ENCODE data around the gene PELI2. TPM values are rescaled to one million over a fixed set of nuclear protein-coding genes. Genes with fewer than 3 reads are reported as not detected.
A peak's percentile ranks its signal among the peaks of the same experiment; 100 is the strongest.

Gene PELI2
- total and polyA plus RNA-seq, 3 donors from 2014 or later = 14.5 to 32.5 (median 27.6) TPM

DNA sequence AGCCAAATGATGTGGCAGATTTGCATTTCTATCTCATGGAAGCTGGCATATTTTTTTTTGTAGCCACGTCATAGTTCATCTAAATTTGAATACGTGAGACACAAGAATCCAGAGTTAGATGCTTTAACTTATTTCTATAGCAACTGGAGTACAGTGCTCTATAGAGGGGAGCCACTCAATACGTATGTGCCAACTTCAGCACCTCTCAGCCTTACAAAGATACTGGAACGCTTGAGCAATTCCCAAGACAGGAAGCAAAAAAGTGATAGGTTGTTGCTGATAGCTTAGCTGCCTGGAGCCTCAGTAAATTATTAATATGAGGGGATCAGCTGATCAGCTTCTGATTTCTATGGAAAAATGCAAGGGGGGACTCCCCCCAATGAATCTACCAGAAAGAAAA, 24.1 kb upstream of the PELI2 start:
- Histone ChIP-seq H3K4me3 (no peak overlapping the region), H3K9me3 (no peaks in the 10 kb centered on the region), H3K4me1 (no peaks in the 10 kb centered on the region), H3K36me3 (ENCODE audit: low read depth, missing control alignments) (no peaks in the 10 kb centered on the region), H3K27me3 (no peaks in the 10 kb centered on the region), H3K27ac (no peak overlapping the region)
- intact Hi-C loops (cut with DNase I; ENCODE audit: low total_unique reads) = no loop called here
- no peak for DNase-seq
- TF ChIP-seq, protein P1, sequence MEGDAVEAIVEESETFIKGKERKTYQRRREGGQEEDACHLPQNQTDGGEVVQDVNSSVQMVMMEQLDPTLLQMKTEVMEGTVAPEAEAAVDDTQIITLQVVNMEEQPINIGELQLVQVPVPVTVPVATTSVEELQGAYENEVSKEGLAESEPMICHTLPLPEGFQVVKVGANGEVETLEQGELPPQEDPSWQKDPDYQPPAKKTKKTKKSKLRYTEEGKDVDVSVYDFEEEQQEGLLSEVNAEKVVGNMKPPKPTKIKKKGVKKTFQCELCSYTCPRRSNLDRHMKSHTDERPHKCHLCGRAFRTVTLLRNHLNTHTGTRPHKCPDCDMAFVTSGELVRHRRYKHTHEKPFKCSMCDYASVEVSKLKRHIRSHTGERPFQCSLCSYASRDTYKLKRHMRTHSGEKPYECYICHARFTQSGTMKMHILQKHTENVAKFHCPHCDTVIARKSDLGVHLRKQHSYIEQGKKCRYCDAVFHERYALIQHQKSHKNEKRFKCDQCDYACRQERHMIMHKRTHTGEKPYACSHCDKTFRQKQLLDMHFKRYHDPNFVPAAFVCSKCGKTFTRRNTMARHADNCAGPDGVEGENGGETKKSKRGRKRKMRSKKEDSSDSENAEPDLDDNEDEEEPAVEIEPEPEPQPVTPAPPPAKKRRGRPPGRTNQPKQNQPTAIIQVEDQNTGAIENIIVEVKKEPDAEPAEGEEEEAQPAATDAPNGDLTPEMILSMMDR (IDR thresholded peaks at IDR 0.05) = no peak
- no peak for TF ChIP-seq POLR2A (IDR thresholded peaks at IDR 0.05)
- WGBS, 2 donors = 55 to 76% methylated on average over 4 of the region's 4 CpGs

DNA sequence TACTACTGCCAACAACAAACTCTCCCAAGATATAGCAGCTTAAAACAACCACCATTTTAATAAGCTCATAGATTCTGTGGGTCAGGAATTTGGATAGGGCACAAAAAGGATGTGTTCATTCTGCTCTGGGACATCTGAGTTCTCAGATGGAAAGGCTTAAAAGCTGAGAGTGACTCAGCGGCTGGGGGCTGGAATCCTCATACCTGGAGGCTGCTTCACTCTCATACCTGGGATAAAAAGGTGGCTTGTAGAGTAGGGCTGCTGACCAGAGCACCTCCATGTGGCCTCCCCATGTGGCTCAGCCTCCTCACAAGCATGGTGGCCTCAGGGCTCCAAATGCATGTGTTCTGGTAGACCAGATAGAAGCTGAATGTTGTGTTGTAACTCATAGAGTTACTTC, 20.2 kb upstream of the PELI2 start:
- no peaks in the 10 kb centered on the region for H3K4me1 ChIP-seq
- 85 to 100% methylated on average over 1 of the region's 1 CpG for WGBS, 2 donors
- no peak for DNase-seq
- no peaks in the 10 kb centered on the region for H3K27me3 ChIP-seq
- TF ChIP-seq POLR2A (IDR thresholded peaks at IDR 0.05) = no peak
- TF ChIP-seq, protein P1 (IDR thresholded peaks at IDR 0.05) = no peak
- H3K27ac ChIP-seq = no peak overlapping the region
- no peaks in the 10 kb centered on the region for H3K36me3 ChIP-seq (ENCODE audit: low read depth, missing control alignments)
- no peak overlapping the region for H3K4me3 ChIP-seq
- intact Hi-C loops (cut with DNase I; ENCODE audit: low total_unique reads) = no loop called here
- no peaks in the 10 kb centered on the region for H3K9me3 ChIP-seq

- WGBS, 2 donors = 60 to 75% methylated on average over 7 of the region's 7 CpGs
- Histone ChIP-seq H3K27me3 (no peaks in the 10 kb centered on the region), H3K27ac (no peak overlapping the region), H3K4me3 (no peak overlapping the region), H3K9me3 (no peaks in the 10 kb centered on the region), H3K36me3 (ENCODE audit: low read depth, missing control alignments) (no peaks in the 10 kb centered on the region), H3K4me1 (no peaks in the 10 kb centered on the region)
- intact Hi-C loops (cut with DNase I; ENCODE audit: low total_unique reads) = no loop called here
- no peak for TF ChIP-seq POLR2A (IDR thresholded peaks at IDR 0.05)
- TF ChIP-seq, protein P1 (IDR thresholded peaks at IDR 0.05) = no peak
- no peak for DNase-seq
These were observed 19.0 kb upstream of the PELI2 start for GRCh38 chr14:56099081-56099797.

- TF ChIP-seq, protein P1 (IDR thresholded peaks at IDR 0.05) = no peak
- no peak for TF ChIP-seq POLR2A (IDR thresholded peaks at IDR 0.05)
- no peak for DNase-seq
- Histone ChIP-seq H3K9me3 (no peaks in the 10 kb centered on the region), H3K4me3 (no peak overlapping the region), H3K36me3 (ENCODE audit: low read depth, missing control alignments) (no peaks in the 10 kb centered on the region), H3K4me1 (no peaks in the 10 kb centered on the region), H3K27me3 (no peaks in the 10 kb centered on the region), H3K27ac (no peak overlapping the region)
- 64 to 69% methylated on average over 3 of the region's 3 CpGs for WGBS, 2 donors
- intact Hi-C loops (cut with DNase I; ENCODE audit: low total_unique reads) = no loop called here
These were observed 17.7 kb upstream of the PELI2 start for GRCh38 chr14:56100556-56100955.

DNA sequence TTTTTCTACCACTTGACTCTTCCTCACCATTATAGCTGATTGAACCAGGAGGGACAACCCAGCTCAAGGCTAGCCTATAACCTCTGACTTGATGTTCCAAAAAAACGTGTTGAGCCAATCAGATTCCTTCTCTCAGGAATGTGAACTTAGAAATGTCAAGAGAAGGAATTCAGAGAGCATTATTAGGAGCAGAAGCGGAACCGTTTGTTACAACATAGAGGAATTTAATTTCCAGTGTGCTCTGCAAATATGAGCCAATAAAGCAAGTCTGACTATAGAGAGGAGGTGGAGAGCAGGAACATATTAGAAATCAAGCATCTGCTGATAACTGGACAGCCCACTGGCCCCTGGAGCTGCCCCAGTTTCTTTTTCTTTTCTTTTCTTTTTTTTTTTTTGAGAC, 15.3 kb upstream of the PELI2 start:
- intact Hi-C loops (cut with DNase I; ENCODE audit: low total_unique reads) = no loop called here
- Histone ChIP-seq H3K27ac (peak overlapping the region in 1 of 2 donors; percentile 8), H3K4me1 (no peaks in the 10 kb centered on the region), H3K27me3 (no peaks in the 10 kb centered on the region), H3K4me3 (no peak overlapping the region), H3K36me3 (ENCODE audit: low read depth, missing control alignments) (no peaks in the 10 kb centered on the region), H3K9me3 (no peaks in the 10 kb centered on the region)
- no peak for DNase-seq
- WGBS, 2 donors = 41 to 61% methylated on average over 3 of the region's 3 CpGs
- no peak for TF ChIP-seq POLR2A (IDR thresholded peaks at IDR 0.05)
- TF ChIP-seq, protein P1 (IDR thresholded peaks at IDR 0.05) = no peak

Measured in testis (tissue), 3 donors.